ENCODE measurements around the gene ARMC6.
"Not testable (repeated sequence)": the region's sequence is repeated elsewhere in the genome, so short reads cannot be mapped to it uniquely, and the experiment has no call there.

The ARMC6 gene

DNA sequence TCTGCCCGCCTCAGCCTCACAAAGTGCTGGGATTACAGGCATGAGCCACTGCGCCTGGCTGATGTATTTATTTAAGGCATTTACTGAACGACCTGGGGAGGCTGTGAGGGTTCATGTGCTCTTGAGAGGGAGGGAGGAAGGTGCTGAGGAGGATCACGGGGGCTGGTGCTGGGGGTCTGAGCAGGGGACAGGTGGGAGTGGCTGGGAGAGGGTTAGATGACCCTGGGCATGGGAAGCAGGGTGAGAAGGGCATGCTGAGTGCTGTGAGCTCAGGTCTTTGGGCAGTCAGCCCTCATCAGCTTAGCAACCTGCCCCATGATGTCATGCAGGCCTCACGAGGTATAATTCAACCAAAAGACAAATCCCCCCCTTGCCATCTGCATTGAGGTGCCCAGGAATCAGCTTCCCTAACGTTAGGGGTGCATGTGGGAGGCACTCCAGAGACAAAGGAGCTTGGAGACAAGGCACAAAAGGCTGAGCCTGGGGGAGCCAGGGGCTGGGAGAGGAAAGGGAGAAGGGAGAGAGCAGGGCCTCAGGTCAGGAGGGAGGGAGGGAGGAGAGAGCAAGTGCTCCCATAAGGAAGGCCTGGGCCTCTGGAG, 36.5 kb upstream of the ARMC6 start:
- Histone ChIP-seq H3K36me3 (ENCODE audit: control insufficient read depth, low read depth, low read length) (peaks cover 49% of the 10 kb centered on the region), H3K9me3 (ENCODE audit: control insufficient read depth, low read depth, low read length) (no peaks in the 10 kb centered on the region), H3K9ac (ENCODE audit: low read length) (no peak overlapping the region), H3K27me3 (ENCODE audit: control insufficient read depth, insufficient read depth, low read length) (no peaks in the 10 kb centered on the region), H3K4me1 (ENCODE audit: control insufficient read depth, low read depth, low read length) (peaks cover 5% of the 10 kb centered on the region), H3K4me3 (ENCODE audit: low read length) (no peak overlapping the region), H3K27ac (ENCODE audit: low read length) (no peak overlapping the region)

DNA sequence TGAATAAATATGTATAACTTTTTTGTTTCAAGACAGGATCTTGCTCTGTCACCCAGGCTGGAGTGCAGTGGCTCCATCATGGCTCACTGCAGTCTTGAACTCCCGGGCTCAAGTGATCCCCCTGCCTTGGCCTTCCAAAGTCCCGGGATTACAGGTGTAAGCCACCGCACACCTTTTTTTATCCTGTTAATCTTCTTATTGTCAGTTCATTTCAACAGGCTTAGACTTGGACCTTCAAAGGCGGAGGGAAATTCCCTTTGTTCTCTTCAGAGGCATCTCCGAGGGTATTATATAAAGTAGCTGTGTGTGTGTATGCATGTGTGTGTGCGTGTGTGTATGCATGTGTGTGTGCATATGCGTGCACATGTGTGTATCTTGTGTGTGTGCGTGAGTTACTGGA, 35.1 kb upstream of the ARMC6 start:
- H3K9ac ChIP-seq (ENCODE audit: low read length): no peak overlapping the region
- H3K36me3 ChIP-seq (ENCODE audit: control insufficient read depth, low read depth, low read length): peaks cover 45% of the 10 kb centered on the region
- H3K27ac ChIP-seq (ENCODE audit: low read length): no peak overlapping the region

DNA sequence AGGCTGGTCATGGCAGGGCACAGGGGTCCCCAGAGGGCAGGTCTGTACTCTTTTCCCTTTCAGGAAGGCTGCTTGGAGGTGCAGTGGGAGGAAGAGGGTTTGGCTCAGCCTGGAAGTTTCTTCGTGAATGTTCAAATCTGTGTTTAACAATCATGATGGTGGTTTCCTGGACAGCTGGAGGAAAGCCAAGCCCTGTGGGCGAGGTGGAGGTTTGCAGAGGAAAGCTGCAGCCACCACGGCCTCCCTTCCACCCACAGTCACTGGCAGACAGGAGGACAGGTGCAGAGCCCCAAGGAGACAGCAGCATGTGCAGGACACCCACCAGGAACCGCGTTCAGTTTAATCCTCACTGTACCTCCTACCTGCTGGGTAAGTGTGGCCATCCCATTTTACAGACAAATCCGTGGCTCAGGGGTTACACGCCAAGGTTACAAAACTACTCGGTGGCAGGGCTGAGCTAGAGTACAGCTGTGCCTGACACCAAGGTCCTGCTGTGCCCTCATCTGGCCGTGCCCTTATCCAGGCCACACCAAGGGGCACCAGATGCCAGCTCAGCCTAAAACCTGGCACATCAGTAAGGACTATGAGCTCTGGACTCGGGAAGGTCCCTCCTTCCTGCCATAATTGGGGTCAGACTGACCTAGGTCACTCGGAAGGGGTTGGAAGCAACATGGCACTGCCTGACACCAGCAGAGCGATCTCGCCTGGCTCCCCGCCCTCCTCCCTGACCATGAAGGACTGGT, 34.2 kb upstream of the ARMC6 start:
- H3K36me3 ChIP-seq (ENCODE audit: control insufficient read depth, low read depth, low read length): peaks cover 45% of the 10 kb centered on the region
- no peak overlapping the region for H3K4me3 ChIP-seq (ENCODE audit: low read length)
- no peak overlapping the region for H3K9ac ChIP-seq (ENCODE audit: low read length)
- no peaks in the 10 kb centered on the region for H3K9me3 ChIP-seq (ENCODE audit: control insufficient read depth, low read depth, low read length)
- no peaks in the 10 kb centered on the region for H3K27me3 ChIP-seq (ENCODE audit: control insufficient read depth, insufficient read depth, low read length)
- H3K4me1 ChIP-seq (ENCODE audit: control insufficient read depth, low read depth, low read length): peaks cover 5% of the 10 kb centered on the region
- no peak overlapping the region for H3K27ac ChIP-seq (ENCODE audit: low read length)

More for the DNA sequence above, 35.1 kb upstream of the ARMC6 start:
- peaks cover 5% of the 10 kb centered on the region for H3K4me1 ChIP-seq (ENCODE audit: control insufficient read depth, low read depth, low read length)
- H3K4me3 ChIP-seq (ENCODE audit: low read length): no peak overlapping the region
- no peaks in the 10 kb centered on the region for H3K27me3 ChIP-seq (ENCODE audit: control insufficient read depth, insufficient read depth, low read length)
- no peaks in the 10 kb centered on the region for H3K9me3 ChIP-seq (ENCODE audit: control insufficient read depth, low read depth, low read length)

DNA sequence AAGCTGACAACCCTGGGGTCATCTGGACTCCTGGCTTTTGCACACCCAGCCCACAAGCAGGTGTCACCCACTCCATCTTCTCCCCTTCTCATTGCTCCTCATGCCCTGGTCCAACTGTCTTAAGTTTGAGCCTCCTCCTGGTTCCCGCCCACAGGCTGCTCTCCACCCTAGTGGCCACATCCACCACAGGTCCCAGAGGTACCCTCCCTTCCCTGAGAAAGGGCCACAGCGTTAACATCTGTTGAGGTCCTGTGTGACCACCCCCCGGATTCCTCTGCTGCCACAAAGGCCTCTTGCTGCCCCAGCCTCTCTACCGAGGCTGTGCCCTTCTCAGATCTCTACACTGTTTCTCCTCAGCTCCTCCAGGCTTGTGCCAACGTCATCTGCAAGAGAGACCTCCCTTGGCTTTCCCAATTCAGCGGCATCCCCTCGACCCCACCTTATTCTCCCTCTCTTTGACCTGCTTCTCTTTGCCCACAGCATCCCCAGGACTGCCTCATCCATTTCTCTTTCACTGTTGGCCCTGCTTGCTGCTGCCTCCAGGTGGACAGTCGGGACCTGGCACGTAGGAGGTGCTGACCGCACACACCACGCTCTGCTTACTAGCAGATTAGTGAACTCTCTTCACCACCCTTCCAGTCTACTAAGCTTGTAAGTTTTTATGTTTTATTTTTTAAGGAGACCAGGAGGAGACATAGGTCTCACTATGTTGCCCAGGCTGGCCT, 33.3 kb upstream of the ARMC6 start:
- no peaks in the 10 kb centered on the region for H3K27me3 ChIP-seq (ENCODE audit: control insufficient read depth, insufficient read depth, low read length)
- H3K27ac ChIP-seq (ENCODE audit: low read length): no peak overlapping the region
- peaks cover 5% of the 10 kb centered on the region for H3K4me1 ChIP-seq (ENCODE audit: control insufficient read depth, low read depth, low read length)
- no peaks in the 10 kb centered on the region for H3K9me3 ChIP-seq (ENCODE audit: control insufficient read depth, low read depth, low read length)
- H3K4me3 ChIP-seq (ENCODE audit: low read length): no peak overlapping the region
- H3K9ac ChIP-seq (ENCODE audit: low read length): no peak overlapping the region
- H3K36me3 ChIP-seq (ENCODE audit: control insufficient read depth, low read depth, low read length): peaks cover 44% of the 10 kb centered on the region

DNA sequence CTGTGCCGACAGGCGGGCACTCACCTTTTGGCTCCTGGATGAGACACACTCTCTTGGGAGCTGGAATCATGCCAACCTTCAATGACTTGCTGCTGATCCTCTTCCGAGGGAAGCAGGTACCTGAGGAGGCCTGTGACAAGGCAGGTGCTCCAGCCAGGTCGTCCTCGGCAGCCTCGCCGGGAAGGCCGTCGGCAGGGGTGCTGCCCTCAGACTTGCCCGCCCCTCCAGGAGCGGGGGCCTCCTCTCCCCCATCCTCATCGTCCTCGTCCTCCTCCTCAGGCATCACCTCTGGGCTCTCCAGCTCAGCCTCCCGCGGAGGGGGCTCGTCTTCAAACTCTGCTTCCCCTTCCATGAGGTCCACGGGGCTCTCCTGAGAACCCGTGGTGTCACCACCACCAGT, 29.3 kb upstream of the ARMC6 start:
- Histone ChIP-seq H3K4me3 (ENCODE audit: low read length) (no peak overlapping the region), H3K27ac (ENCODE audit: low read length) (no peak overlapping the region), H3K36me3 (ENCODE audit: control insufficient read depth, low read depth, low read length) (peaks cover 56% of the 10 kb centered on the region), H3K4me1 (ENCODE audit: control insufficient read depth, low read depth, low read length) (no peaks in the 10 kb centered on the region), H3K27me3 (ENCODE audit: control insufficient read depth, insufficient read depth, low read length) (no peaks in the 10 kb centered on the region), H3K9ac (ENCODE audit: low read length) (no peak overlapping the region), H3K9me3 (ENCODE audit: control insufficient read depth, low read depth, low read length) (no peaks in the 10 kb centered on the region)

DNA sequence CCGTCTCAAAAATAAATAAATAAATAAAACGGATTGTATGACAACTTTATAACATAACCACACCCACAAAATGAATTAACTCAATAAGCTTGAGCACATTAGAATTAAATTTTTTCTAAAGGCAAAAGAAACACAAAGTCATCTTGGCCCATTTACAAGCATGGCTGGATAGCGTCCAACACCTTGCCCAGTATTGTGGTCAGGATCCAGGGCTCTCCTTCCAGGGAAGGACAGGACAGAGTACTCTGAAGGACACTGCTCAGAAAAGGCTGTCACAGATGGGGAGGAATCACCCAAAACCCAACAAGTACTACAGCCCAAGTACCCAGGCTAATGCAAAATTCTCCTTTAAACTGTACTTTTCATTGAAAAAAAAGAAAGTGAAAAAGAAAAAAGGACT, 27.2 kb upstream of the ARMC6 start:
- H3K36me3 ChIP-seq (ENCODE audit: control insufficient read depth, low read depth, low read length): peaks cover 67% of the 10 kb centered on the region

DNA sequence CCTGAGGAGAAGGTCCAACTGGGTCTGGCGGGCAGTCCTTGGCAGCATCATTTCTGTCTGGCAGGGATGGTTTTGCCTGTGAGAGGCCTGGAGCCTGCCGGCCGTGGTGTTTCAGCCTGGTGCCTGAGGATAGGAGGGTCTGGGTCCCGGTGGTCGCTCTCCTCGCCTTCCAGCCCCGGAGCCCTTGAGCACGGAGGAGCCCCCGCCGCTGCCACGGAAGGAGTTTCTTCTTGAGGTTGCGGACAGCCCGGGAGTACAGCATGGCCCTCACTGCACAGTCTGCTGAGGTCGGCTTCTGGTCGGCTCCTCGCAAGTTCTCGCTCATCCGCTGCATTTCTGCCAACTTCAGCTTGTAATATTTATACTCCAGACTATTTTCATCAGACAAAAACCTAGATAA, 23.5 kb upstream of the ARMC6 start:
- Histone ChIP-seq H3K27me3 (ENCODE audit: control insufficient read depth, insufficient read depth, low read length) (no peaks in the 10 kb centered on the region), H3K9ac (ENCODE audit: low read length) (no peak overlapping the region), H3K9me3 (ENCODE audit: control insufficient read depth, low read depth, low read length) (no peaks in the 10 kb centered on the region), H3K4me3 (ENCODE audit: low read length) (no peak overlapping the region), H3K27ac (ENCODE audit: low read length) (no peak overlapping the region), H3K36me3 (ENCODE audit: control insufficient read depth, low read depth, low read length) (peaks cover 65% of the 10 kb centered on the region), H3K4me1 (ENCODE audit: control insufficient read depth, low read depth, low read length) (no peaks in the 10 kb centered on the region)

More for the DNA sequence above, 27.2 kb upstream of the ARMC6 start:
- H3K9me3 ChIP-seq (ENCODE audit: control insufficient read depth, low read depth, low read length): no peaks in the 10 kb centered on the region
- no peaks in the 10 kb centered on the region for H3K4me1 ChIP-seq (ENCODE audit: control insufficient read depth, low read depth, low read length)
- no peak overlapping the region for H3K27ac ChIP-seq (ENCODE audit: low read length)
- H3K9ac ChIP-seq (ENCODE audit: low read length): no peak overlapping the region
- no peak overlapping the region for H3K4me3 ChIP-seq (ENCODE audit: low read length)
- H3K27me3 ChIP-seq (ENCODE audit: control insufficient read depth, insufficient read depth, low read length): no peaks in the 10 kb centered on the region

DNA sequence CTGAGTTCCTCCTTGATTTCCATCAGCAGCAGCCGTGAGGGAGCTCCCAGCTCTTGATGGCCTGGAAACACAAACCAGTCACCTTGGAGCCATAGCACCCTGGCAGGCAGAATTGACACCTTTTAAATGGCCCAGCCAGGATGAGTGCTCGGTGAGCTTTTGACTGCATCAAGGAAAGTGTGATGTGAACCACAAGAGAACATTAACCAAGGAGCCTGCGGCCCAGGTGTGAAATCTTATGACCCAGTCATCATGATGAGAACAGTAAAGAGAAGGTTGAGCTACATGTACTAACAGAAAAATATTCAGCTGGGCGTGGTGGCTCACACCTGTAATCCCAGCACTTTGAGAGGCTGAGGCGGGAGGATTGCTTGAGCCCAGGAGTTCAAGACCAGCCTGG, 22.9 kb upstream of the ARMC6 start:
- Histone ChIP-seq H3K4me3 (ENCODE audit: low read length) (no peak overlapping the region), H3K27me3 (ENCODE audit: control insufficient read depth, insufficient read depth, low read length) (no peaks in the 10 kb centered on the region), H3K27ac (ENCODE audit: low read length) (no peak overlapping the region), H3K9ac (ENCODE audit: low read length) (no peak overlapping the region), H3K9me3 (ENCODE audit: control insufficient read depth, low read depth, low read length) (no peaks in the 10 kb centered on the region), H3K4me1 (ENCODE audit: control insufficient read depth, low read depth, low read length) (no peaks in the 10 kb centered on the region), H3K36me3 (ENCODE audit: control insufficient read depth, low read depth, low read length) (peaks cover 62% of the 10 kb centered on the region)

DNA sequence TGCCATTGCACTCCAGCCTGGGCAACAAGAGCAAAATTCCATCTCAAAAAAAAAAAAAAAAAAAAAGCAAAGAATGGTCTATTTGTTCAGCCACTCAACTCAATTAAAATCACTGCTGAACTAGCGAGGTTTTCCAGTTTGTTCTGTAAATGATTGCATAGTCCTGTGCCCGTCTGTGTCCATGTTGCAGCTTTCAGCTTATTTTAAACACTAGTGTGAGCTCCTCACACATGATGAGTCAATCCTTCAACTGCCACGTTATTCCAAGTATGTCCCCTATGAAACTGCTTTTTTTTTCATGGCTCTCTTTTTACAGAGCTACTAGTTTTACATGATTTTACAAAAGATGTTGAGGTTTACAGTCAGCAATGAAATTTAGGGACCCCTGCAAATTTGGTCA, 12.3 kb upstream of the ARMC6 start:
- Histone ChIP-seq H3K36me3 (ENCODE audit: control insufficient read depth, low read depth, low read length) (peaks cover 74% of the 10 kb centered on the region), H3K27me3 (ENCODE audit: control insufficient read depth, insufficient read depth, low read length) (no peaks in the 10 kb centered on the region), H3K4me1 (ENCODE audit: control insufficient read depth, low read depth, low read length) (no peaks in the 10 kb centered on the region), H3K27ac (ENCODE audit: low read length) (no peak overlapping the region), H3K4me3 (ENCODE audit: low read length) (no peak overlapping the region), H3K9ac (ENCODE audit: low read length) (no peak overlapping the region), H3K9me3 (ENCODE audit: control insufficient read depth, low read depth, low read length) (no peaks in the 10 kb centered on the region)

DNA sequence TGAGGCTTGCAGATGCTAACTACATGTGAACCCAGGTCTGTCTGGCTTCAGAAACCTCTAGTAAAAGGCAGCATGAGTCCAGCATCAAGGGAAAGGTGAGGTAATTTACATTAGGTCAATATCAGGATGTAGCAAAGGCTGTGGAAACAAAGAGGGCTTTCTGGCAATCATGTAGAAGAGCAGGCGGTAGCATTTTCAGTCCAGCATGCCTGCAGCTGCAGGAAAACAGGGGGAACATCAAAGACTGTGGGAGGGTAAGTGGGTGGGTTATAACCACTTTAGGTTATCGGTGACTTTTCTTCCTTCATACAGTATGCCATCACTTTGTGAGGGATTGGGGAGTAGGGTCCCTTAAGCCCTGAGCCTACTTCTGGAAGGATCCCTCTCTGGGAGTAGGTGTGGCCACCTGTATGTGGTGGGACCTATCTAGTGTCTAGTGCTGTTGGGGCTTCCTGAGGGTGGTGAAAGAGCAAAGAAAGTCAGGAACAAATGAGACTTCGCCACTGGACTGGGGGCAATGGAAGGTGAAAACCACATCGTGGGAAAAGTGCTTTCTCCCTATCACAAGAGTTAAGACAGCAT, 10.9 kb upstream of the ARMC6 start:
- H3K9me3 ChIP-seq (ENCODE audit: control insufficient read depth, low read depth, low read length): no peaks in the 10 kb centered on the region
- H3K4me1 ChIP-seq (ENCODE audit: control insufficient read depth, low read depth, low read length): no peaks in the 10 kb centered on the region
- H3K36me3 ChIP-seq (ENCODE audit: control insufficient read depth, low read depth, low read length): peaks cover 74% of the 10 kb centered on the region
- no peaks in the 10 kb centered on the region for H3K27me3 ChIP-seq (ENCODE audit: control insufficient read depth, insufficient read depth, low read length)
- H3K9ac ChIP-seq (ENCODE audit: low read length): no peak overlapping the region
- H3K4me3 ChIP-seq (ENCODE audit: low read length): no peak overlapping the region
- no peak overlapping the region for H3K27ac ChIP-seq (ENCODE audit: low read length)

DNA sequence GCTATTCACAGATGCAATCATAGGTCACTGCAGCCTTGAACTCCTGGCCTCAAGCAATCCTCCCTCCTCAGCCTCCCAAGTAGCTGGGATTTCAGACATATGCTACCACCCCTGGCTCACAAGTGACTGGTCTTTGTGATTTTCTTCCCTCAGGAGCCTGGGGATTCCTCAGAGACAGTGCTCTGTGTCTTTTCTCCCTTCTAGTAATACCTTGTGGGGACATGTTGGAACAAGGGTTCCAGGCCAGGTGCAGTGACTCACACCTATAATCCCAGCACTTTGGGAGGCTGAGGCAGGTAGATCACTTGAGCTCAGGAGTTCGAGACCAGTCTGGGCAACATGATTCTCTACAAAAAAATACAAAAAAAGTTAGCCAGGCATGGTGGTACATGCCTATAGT, 10.0 kb upstream of the ARMC6 start:
- not testable (repeated sequence) for H3K9ac ChIP-seq (ENCODE audit: low read length); H3K4me3 ChIP-seq (ENCODE audit: low read length)

More for the DNA sequence above, 10.0 kb upstream of the ARMC6 start:
- H3K36me3 ChIP-seq (ENCODE audit: control insufficient read depth, low read depth, low read length): peaks cover 76% of the 10 kb centered on the region
- H3K4me1 ChIP-seq (ENCODE audit: control insufficient read depth, low read depth, low read length); H3K27me3 ChIP-seq (ENCODE audit: control insufficient read depth, insufficient read depth, low read length); H3K27ac ChIP-seq (ENCODE audit: low read length); H3K9me3 ChIP-seq (ENCODE audit: control insufficient read depth, low read depth, low read length): not testable (repeated sequence)
